Measurements from ENCODE around the gene ZNF354B.
"Not testable (repeated sequence)": the region's sequence is repeated elsewhere in the genome, so short reads cannot be mapped to it uniquely, and the experiment has no call there.

Gene ZNF354B

GRCh38 chr5:178859625-178860521 is at the start of gene ZNF354B:
TSS of gene ZNF354B (plus strand) at chr5:178859953. CDS start at chr5:178861048, 1,095 bp downstream.
- peak; percentile 79 to 82 for DNase-seq (ENCODE audit: low read depth in 2 of 2)

- no peak for DNase-seq (ENCODE audit: low read depth in 2 of 2)
Observed at GRCh38 chr5:178817506-178817905, 42.2 kb upstream of the ZNF354B start.

DNA sequence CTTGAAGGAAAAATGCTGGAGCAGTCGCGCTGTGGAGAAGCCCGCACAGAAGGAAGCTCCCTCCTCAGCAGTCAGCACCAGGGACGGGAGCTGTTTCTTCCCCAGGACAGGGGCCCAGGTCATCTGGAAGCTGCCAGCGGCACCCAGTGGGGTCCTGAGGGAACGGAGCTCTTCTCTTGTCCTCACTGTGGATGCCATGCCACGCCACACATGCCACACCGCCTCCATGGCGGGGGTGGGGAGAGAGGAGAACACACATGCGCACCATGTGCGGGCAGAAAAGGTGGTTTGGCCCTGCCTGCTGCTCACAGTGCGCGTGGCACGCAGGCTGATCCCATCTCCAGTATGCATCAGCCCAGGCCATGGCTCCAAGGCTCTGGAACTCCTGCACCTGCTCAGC is 41.7 kb upstream of the ZNF354B start:
- DNase-seq (ENCODE audit: low read depth in 2 of 2) = no peak

GRCh38 chr5:178820001-178820400 is 39.8 kb upstream of the ZNF354B start:
- DNase-seq (ENCODE audit: low read depth in 2 of 2) = no peak

DNA sequence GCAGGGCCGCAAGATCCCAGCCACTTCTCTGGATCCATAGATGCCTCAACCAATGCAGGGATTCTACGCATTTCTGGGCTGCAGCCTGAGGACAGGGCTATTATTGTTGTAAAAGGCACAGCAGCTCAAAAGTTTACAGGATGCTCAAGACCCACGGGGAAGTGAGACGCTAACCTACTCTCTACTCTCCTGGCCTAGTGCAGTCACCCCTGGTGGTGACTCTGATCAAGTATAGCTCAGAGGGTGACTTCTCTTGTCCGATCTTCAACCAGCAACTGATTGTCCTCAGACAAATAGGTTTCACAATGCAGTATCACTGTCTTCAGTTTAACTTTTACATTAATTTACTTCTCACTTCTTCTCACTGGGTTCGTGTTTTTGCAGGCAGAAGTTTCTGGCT is 34.3 kb upstream of the ZNF354B start:
- no peak for DNase-seq (ENCODE audit: low read depth in 2 of 2)

GRCh38 chr5:178826216-178826615 is 33.5 kb upstream of the ZNF354B start:
- no peak for DNase-seq (ENCODE audit: low read depth in 2 of 2)

DNA sequence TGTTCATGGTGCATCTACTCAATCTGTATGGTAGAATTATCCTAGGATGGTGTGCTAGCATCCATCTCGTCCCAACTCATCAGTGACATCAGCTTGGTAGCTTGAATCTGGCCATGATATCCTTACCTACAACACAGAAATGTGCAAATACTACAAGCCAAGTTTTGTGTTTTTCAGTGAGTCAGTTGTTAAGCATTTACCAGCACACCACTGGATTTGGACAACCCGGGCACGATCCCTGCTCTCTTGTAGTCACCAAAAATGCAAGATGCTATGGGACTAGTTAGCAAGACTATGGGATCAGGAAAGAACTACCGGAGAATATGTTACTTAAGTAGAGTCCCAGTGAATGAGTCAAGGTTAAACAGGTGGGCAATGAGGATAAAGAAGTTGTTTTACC is 32.1 kb upstream of the ZNF354B start:
- no peak for DNase-seq (ENCODE audit: low read depth in 2 of 2)

DNA sequence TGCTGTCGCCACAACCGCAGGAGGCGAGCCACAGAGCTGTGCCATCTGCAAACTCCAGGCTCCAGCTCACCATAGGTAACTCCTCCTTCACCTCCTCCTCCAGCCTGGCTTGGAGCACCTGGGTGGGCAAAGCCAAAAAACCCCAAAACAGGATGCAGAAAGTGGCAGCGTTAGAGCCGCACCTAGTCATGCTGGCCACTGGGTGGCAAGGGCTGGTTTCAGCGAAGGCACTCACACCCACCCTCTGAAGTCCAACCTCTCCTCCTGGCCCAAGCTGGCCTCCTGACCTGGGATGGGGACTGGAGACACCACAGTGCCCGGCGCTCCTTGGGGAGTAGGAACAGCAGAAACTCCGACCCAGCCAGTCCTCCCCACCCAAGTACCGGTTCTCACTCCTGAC is 28.7 kb upstream of the ZNF354B start:
- DNase-seq (ENCODE audit: low read depth in 2 of 2) = no peak

DNA sequence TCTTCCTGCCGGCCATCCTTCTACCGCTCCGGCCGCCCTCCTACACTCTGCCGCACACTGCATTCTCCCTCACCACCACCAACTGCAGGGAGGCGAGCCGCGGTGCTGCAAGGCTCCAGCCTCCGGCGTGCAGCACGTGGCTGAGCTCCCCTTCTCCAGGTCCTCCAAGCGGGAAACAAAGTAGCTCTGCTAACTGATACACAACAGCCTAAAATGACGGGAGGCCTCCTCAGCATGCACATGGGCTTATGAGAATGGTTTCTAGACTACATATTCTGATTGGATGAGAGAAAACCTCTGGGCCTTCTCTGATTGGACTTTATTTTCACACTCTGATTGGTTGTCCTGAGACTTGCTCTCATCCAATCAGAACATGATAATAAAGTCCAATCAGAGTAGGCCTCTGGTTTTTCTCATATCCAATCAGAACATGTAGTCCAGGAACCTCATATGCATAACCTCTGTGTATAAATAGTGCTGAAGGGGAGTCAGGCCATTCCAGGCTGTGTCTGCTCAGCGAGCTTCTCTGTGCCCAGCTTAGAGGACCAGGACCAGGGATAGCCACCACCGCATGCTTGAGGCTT is 27.0 kb upstream of the ZNF354B start:
- no peak for DNase-seq (ENCODE audit: low read depth in 2 of 2)

- no peak for DNase-seq (ENCODE audit: low read depth in 2 of 2)
Observed at GRCh38 chr5:178836628-178837027, 23.1 kb upstream of the ZNF354B start.

DNA sequence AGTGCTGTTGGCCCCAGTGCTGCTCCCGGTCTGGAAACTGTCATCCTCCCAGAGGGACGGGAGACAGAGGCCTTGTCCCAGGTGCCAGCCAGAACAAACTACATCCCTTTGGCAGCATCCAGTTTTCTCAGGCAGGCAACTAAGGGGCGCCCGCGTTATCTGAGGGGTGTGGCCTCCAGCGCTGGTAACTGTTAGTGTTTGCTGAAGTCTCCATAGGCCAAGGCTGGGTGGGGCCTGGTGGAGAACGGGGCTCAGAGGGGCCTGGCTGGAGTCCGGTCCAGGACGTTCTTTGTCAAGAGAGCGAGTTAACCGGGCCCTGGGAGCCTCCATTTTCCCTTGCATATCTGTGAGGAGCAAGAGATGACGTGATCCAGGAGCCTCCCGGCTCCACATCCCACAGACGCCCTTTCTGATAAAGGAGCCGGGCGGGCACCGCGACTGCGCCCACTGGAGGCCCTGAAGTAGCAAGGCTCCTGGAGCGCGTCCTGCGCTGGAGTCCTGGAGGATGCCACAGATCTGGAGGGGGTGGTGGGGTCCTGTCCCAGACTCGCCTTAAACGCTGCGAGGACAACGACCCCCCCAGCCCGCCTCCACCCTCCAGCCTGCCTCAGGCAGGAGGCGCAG is 20.9 kb upstream of the ZNF354B start:
- not testable (repeated sequence) for DNase-seq (ENCODE audit: low read depth in 2 of 2)

DNA sequence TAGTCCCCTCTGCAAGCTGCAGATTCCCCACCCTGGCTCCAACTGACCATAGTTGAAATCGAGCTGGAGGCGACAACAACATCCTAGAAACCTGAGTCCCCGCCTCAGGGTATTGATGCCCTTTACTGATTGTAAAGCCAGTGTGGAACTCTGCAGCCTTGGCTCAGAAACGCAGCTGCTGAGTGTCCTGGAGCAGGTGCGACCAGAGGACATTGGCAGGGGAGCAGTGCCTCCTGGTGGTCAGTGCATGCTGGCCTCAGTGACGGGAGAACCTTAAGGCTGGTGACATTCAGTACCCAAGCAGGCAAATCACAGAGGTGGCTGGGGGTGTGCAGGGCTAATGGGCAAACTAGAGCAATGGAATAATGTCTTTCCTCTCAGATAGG is 20.4 kb upstream of the ZNF354B start:
- peak; percentile 21 to 36 for DNase-seq (ENCODE audit: low read depth in 2 of 2)

DNA sequence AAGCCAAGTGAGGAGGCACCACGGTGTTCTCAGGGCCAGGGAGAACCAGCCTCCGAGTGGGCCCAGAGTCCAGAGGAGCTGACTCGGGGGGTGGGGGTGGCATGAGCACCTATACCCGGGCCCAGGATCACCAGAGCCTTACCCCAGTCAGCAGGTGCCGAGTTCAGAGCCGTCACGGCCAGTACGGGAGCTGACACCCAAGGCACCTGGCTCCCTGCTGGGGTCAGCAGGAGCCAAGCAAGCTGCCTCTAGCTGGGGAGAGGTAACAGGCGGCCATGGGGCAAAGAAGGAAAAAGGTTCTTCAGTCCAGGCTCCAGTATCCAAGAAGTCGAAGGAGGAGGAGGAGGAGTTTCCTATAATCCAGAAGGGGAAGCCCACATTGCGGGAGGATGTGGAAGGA is 19.4 kb upstream of the ZNF354B start:
- not testable (repeated sequence) for DNase-seq (ENCODE audit: low read depth in 2 of 2)

GRCh38 chr5:178849316-178849715 is 10.4 kb upstream of the ZNF354B start:
- no peak for DNase-seq (ENCODE audit: low read depth in 2 of 2)

DNA sequence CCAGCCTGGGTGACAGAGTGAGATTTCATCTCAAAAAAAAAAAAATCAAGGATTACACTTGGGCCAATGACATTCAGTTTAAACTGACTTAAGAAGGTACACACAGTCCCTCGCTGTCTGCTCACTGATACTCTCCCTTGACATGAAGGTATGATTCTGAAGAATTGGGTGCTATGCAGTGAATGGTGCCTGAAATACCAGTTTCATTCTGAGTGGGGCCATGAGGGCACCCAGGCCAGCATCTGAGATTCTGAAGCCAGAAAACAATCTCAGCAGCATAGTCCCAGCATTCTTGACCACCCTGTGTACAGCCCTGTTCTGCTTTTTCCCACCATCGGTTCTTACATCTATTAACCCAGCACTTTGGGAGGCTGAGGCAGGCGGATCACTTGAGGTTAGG is 7.8 kb upstream of the ZNF354B start:
- no peak for DNase-seq (ENCODE audit: low read depth in 2 of 2)

DNA sequence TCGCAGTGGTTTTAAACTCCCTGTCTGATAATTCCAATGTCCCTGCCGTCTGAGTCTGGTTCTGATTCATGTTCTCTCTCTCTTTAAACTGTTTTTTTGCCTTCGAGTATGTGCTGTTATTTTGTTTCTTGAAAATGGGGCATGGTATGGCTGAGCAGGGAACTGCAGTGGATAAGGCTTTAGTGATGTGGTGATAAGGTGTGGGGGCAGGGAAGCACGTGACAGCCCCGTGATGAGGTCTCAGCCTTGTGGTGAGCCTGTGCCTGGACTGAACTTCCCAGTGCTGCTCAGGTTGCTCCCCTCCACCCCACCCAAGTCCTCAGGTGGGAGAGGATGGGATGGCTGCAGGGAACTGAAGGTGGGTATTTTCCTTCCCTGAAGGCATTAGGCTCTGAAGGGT is 5.5 kb upstream of the ZNF354B start:
- no peak for DNase-seq (ENCODE audit: low read depth in 2 of 2)

DNA sequence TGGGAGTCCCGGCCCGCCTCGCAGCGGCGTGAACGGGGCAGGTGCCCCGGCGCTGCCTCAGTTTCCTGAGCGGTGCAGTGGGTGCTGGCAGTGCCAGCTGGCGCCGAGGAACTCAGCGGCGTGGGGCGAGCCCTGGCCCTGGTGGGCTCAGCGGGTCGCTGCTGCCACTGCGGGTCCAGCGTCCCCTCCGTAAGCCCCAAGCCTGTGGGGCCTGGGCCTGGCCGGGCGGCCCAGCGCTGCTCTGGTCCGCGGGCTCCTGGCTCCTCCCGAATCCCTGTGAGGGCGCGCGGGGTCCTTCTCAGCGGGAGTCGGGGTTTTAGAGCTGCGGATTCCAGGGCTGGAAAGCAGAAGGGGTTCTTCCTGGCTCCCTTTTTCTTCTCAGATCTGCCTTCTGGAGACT is 862 bp downstream of the ZNF354B start:
- DNase-seq (ENCODE audit: low read depth in 2 of 2) = not testable (repeated sequence)

GRCh38 chr5:178861627-178862026 is 1.9 kb downstream of the ZNF354B start:
- no peak for DNase-seq (ENCODE audit: low read depth in 2 of 2)

- no peak for DNase-seq (ENCODE audit: low read depth in 2 of 2)
Observed at GRCh38 chr5:178866946-178867345, 7.2 kb downstream of the ZNF354B start.

DNA sequence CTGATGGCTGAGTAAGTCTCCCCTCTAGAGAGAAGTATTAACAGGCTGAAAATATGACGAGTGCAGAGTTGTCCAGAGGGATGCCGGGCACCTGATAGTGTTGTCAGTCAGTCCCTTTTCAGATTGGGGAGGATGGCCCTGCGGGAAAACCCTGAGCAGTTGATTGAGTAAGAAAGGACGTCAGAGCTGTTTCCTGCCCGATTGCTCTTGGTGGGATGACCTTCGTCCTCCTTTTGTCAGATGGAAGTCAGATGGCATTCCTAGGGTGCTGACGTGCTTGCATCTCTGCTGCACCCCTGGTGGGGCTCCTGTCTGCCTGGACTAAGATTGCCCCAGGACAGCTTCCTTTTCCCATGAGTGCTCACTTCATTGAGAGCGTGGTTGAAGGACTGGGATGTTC is 9.8 kb downstream of the ZNF354B start:
- no peak for DNase-seq (ENCODE audit: low read depth in 2 of 2)

DNA sequence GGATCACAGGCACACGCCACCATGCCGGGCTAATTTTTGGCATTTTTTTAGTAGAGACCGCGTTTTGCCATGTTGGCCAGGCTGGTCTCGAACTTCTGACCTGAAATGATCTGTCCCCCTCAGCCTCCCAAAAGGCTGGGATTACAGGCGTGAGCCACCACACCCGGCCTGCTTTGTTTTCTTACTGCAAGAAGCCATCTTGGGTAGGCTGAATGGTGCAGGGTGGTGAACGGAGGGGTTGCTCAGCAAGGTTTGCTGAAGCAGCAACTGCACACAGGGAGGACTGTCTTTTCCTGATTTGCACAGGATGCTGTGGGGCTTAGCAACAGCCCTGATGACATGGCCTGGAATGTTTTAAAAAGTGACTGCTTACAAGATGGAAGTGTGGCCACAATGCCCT is 10.7 kb downstream of the ZNF354B start:
- DNase-seq (ENCODE audit: low read depth in 2 of 2) = no peak

DNA sequence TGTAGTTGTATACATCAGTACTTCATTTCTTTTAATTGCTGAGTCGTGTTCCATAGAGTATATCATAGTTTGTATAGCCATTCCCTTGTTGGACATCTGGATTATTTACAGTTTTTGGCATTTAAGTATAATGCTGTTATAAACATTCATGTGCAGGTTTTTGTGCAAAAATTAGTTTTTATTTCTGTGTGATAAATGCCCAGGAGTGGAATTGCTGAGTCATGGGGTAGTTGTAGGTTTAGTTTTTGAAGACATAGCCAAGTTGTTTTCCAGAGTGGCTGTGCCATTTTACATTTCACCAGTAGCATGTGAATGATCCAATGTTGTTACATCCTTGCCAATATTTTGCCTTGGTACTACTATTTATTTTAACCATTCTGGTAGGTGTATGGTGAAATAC is 12.5 kb downstream of the ZNF354B start:
- DNase-seq (ENCODE audit: low read depth in 2 of 2) = no peak

GRCh38 chr5:178883115-178883694 is 23.5 kb downstream of the ZNF354B start:
- DNase-seq (ENCODE audit: low read depth in 2 of 2) = not testable (repeated sequence)
